ENCODE results near the gene SSC5D.
"Not testable (repeated sequence)": the region's sequence is repeated elsewhere in the genome, so short reads cannot be mapped to it uniquely, and the experiment has no call there.

Gene SSC5D

GRCh38 chr19:55444646-55445045 is 43.6 kb upstream of the SSC5D start:
- peaks cover 10% of the 10 kb centered on the region; the same call in 1 of the 2 replicates for H4K20me1 ChIP-seq
- no peak overlapping the region for H3K27ac ChIP-seq
- H3K4me3 ChIP-seq: no peak overlapping the region
- no peak overlapping the region for H3K9ac ChIP-seq
- peaks cover 13% of the 10 kb centered on the region; the same call in 1 of the 2 replicates for H3K4me1 ChIP-seq
- H3K27me3 ChIP-seq: peaks cover 89% of the 10 kb centered on the region
- no peak overlapping the region for H3K4me2 ChIP-seq
- no peak for TF ChIP-seq Cebpa-rat (IDR thresholded peaks at IDR 0.05)
- no peaks in the 10 kb centered on the region for H3K36me3 ChIP-seq
- H3K9me3 ChIP-seq: 0 out of 2 replicates have a peak, but pooled peaks cover 7% of the 10 kb centered on the region

- H4K20me1 ChIP-seq: 0 out of 2 replicates have a peak, but pooled peaks cover 8% of the 10 kb centered on the region
- H3K27me3 ChIP-seq: peaks cover 89% of the 10 kb centered on the region
- H3K36me3 ChIP-seq: no peaks in the 10 kb centered on the region
- H3K4me2 ChIP-seq: no peak overlapping the region
- peaks cover 8% of the 10 kb centered on the region; the same call in 1 of the 2 replicates for H3K4me1 ChIP-seq
- H3K4me3 ChIP-seq: no peak overlapping the region
- no peak for TF ChIP-seq Cebpa-rat (IDR thresholded peaks at IDR 0.05)
- no peaks in the 10 kb centered on the region for H3K9me3 ChIP-seq
- H3K9ac ChIP-seq: no peak overlapping the region
- H3K27ac ChIP-seq: no peak overlapping the region
Measured at GRCh38 chr19:55446060-55446459, 42.2 kb upstream of the SSC5D start.

- Histone ChIP-seq H3K9ac (no peak overlapping the region), H3K27me3 (peaks cover 89% of the 10 kb centered on the region), H3K4me3 (no peak overlapping the region), H4K20me1 (peaks cover 8% of the 10 kb centered on the region), H3K27ac (no peak overlapping the region), H3K9me3 (no peaks in the 10 kb centered on the region), H3K36me3 (no peaks in the 10 kb centered on the region), H3K4me2 (no peak overlapping the region), H3K4me1 (peaks cover 8% of the 10 kb centered on the region)
- no peak for TF ChIP-seq Cebpa-rat (IDR thresholded peaks at IDR 0.05)
Measured at GRCh38 chr19:55447421-55448174, 40.6 kb upstream of the SSC5D start.

- H3K4me2 ChIP-seq, H3K36me3 ChIP-seq, H3K9ac ChIP-seq, H3K4me1 ChIP-seq, H3K9me3 ChIP-seq, H3K4me3 ChIP-seq, H3K27ac ChIP-seq: not testable (repeated sequence)
- peaks cover 10% of the 10 kb centered on the region for H4K20me1 ChIP-seq
- H3K27me3 ChIP-seq: peaks cover 89% of the 10 kb centered on the region
Measured at GRCh38 chr19:55448175-55448490, 40.1 kb upstream of the SSC5D start.

- peaks cover 86% of the 10 kb centered on the region for H3K27me3 ChIP-seq
Measured at GRCh38 chr19:55449469-55449868, 38.8 kb upstream of the SSC5D start.

GRCh38 chr19:55451163-55451964 is 36.9 kb upstream of the SSC5D start:
- Histone ChIP-seq H3K4me1 (peaks cover 9% of the 10 kb centered on the region), H3K9ac (no peak overlapping the region), H3K27ac (no peak overlapping the region), H4K20me1 (peaks cover 39% of the 10 kb centered on the region), H3K4me3 (peak overlapping the region; percentile 62), H3K36me3 (peaks cover 23% of the 10 kb centered on the region), H3K4me2 (peak overlapping the region; percentile 89), H3K27me3 (peaks cover 68% of the 10 kb centered on the region), H3K9me3 (no peaks in the 10 kb centered on the region; the same call in 1 of the 2 replicates)
- no peak for TF ChIP-seq Cebpa-rat (IDR thresholded peaks at IDR 0.05)

More at GRCh38 chr19:55449469-55449868, 38.8 kb upstream of the SSC5D start:
- no peak overlapping the region for H3K4me3 ChIP-seq
- H3K9me3 ChIP-seq: no peaks in the 10 kb centered on the region; the same call in 1 of the 2 replicates
- H4K20me1 ChIP-seq: peaks cover 24% of the 10 kb centered on the region
- H3K27ac ChIP-seq: no peak overlapping the region
- no peak for TF ChIP-seq Cebpa-rat (IDR thresholded peaks at IDR 0.05)
- peaks cover 6% of the 10 kb centered on the region for H3K36me3 ChIP-seq
- no peak overlapping the region for H3K9ac ChIP-seq
- peaks cover 9% of the 10 kb centered on the region for H3K4me1 ChIP-seq
- no peak overlapping the region for H3K4me2 ChIP-seq

GRCh38 chr19:55451965-55452748 is 36.1 kb upstream of the SSC5D start:
- Histone ChIP-seq H3K27me3 (peaks cover 60% of the 10 kb centered on the region), H3K27ac (no peak overlapping the region), H3K4me1 (peaks cover 9% of the 10 kb centered on the region), H3K4me3 (peak overlapping the region; percentile 62), H3K9me3 (no peaks in the 10 kb centered on the region; the same call in 1 of the 2 replicates), H3K4me2 (peak overlapping the region; percentile 89), H3K9ac (no peak overlapping the region), H4K20me1 (peaks cover 47% of the 10 kb centered on the region), H3K36me3 (peaks cover 28% of the 10 kb centered on the region)
- 0 out of 2 replicates have a peak, but pooled peaks have one; percentile 47 for TF ChIP-seq Cebpa-rat (IDR thresholded peaks at IDR 0.05)

GRCh38 chr19:55452749-55453346 is 35.4 kb upstream of the SSC5D start:
- Histone ChIP-seq H3K27me3 (peaks cover 53% of the 10 kb centered on the region), H3K9ac (no peak overlapping the region), H3K9me3 (no peaks in the 10 kb centered on the region; the same call in 1 of the 2 replicates), H3K4me3 (peak overlapping the region; percentile 62), H3K4me2 (peak overlapping the region; percentile 89), H3K27ac (no peak overlapping the region), H3K4me1 (peaks cover 15% of the 10 kb centered on the region), H4K20me1 (peaks cover 54% of the 10 kb centered on the region), H3K36me3 (peaks cover 28% of the 10 kb centered on the region)
- no peak for TF ChIP-seq Cebpa-rat (IDR thresholded peaks at IDR 0.05)
